Lung (tissue), 12 donors: Measurements from ENCODE around the gene PXN. TPM values are rescaled to one million over a fixed set of nuclear protein-coding genes. Genes with fewer than 3 reads are reported as not detected.

Source experiments
- ATAC-seq: fragments of 200-7000 bp; cut with Tn5 transposase; one replicate; pipeline ENCODE4 v1.9.1; 2020; ENCODE audit warnings: moderate number of reproducible peaks; ENCODE audit not compliant: insufficient read depth, low FRiP score
- DNase-seq, 3 donors: peaks; one replicate each; pipeline ENCODE4 v3.0.0-alpha.2; 2013 to 2017
- H3K27ac ChIP-seq, 2 donors: one replicate each; pipeline ENCODE4 v1.5.1; 2013; ENCODE audit warnings: mild to moderate bottlenecking in 2 of 2, moderate library complexity in 2 of 2, control low read depth in 1 of 2, inconsistent platforms in 1 of 2, low read depth in 1 of 2, low read length in 1 of 2
- H3K27me3 ChIP-seq, 3 donors: one replicate each; pipeline ENCODE4 v1.5.1; 2013; ENCODE audit warnings: low read length in 2 of 3; ENCODE audit not compliant: control insufficient read depth in 3 of 3, insufficient read depth in 3 of 3
- H3K36me3 ChIP-seq, 4 donors: one replicate each; pipeline ENCODE4 v1.5.1; 2013; ENCODE audit warnings: low read length in 4 of 4, mild to moderate bottlenecking in 1 of 4, moderate library complexity in 1 of 4; ENCODE audit not compliant: control insufficient read depth in 4 of 4, insufficient read depth in 4 of 4
- H3K4me1 ChIP-seq, 5 donors: one replicate each; pipeline ENCODE4 v1.5.1; 2013; ENCODE audit warnings: low read length in 5 of 5, mild to moderate bottlenecking in 2 of 5, moderate library complexity in 1 of 5; ENCODE audit not compliant: control insufficient read depth in 5 of 5, insufficient read depth in 5 of 5
- H3K4me3 ChIP-seq: one replicate; pipeline ENCODE4 v1.5.1; 2013; ENCODE audit warnings: mild to moderate bottlenecking, control low read depth, moderate library complexity
- H3K9ac ChIP-seq, 2 donors: one replicate each; pipeline ENCODE4 v1.5.1; 2013; ENCODE audit warnings: low read length in 2 of 2, control low read depth in 1 of 2; ENCODE audit not compliant: insufficient read depth in 1 of 2
- H3K9me3 ChIP-seq, 4 donors: one replicate each; pipeline ENCODE4 v1.5.1; 2013; ENCODE audit warnings: low read length in 3 of 4, mild to moderate bottlenecking in 1 of 4, moderate library complexity in 1 of 4; ENCODE audit not compliant: control insufficient read depth in 4 of 4, insufficient read depth in 3 of 4
- CTCF ChIP-seq: IDR thresholded peaks from 2 replicates; pipeline ENCODE4 v1.5.1; 2012; ENCODE audit warnings: mild to moderate bottlenecking; ENCODE audit errors: control extremely low read depth, extremely low read depth
- WGBS, 2 donors: extraction: QIAGEN DNeasy Blood & Tissue Kit; methylation state at CpG; one replicate each; pipeline ENCODE4 v1.1.7; 2013; 5-methylcytosine and 5-hydroxymethylcytosine counted together
- polyA plus RNA-seq, 2 donors: library from polyadenylated mRNA; stranded (reverse); fragments of 200-250 nt; gene quantifications; one replicate each; pipeline ENCODE4 v1.2.1, GENCODE V29; 2013
- total RNA-seq, 2 donors: library from RNA; depleted of rRNA in 1 of 2; stranded (reverse); fragments of >200 nt in 1 of 2; gene quantifications; one replicate each; pipeline ENCODE4 v1.2.1, GENCODE V29; 2014 to 2021
- donor health status: control.
- donor health status: control.
- donor health status: Bipolar disorder and iron deficiency.
- donor health status: healthy.
- donor health status: DM: yes; HTN: yes; CAD: no.

The PXN gene
- total and polyA plus RNA-seq, 4 donors, result 81.1 to 117 (median 90.6) TPM

- peak overlapping the region; percentile 89 to 92 for H3K27ac ChIP-seq
- ATAC-seq (no peak), DNase-seq (peak; percentile 36 to 46 (median 44))
- no peak overlapping the region for H3K4me3 ChIP-seq
- TF ChIP-seq CTCF, result no peak
- no peaks in the 10 kb centered on the region for H3K27me3 ChIP-seq
- 80 to 82% methylated on average over 18 of the region's 18 CpGs for WGBS, 2 donors
- no peaks in the 10 kb centered on the region for H3K9me3 ChIP-seq
- H3K4me1 ChIP-seq, result peaks cover 22 to 63% (median 55%) of the 10 kb centered on the region in 5 donors
- no peaks in the 10 kb centered on the region for H3K36me3 ChIP-seq
- H3K9ac ChIP-seq, result peak overlapping the region in 1 of 2 donors; percentile 24
Observed at GRCh38 chr12:120235369-120236323, 29.9 kb downstream of the PXN start.

GRCh38 chr12:120234643-120235368 is 30.7 kb downstream of the PXN start:
- Histone ChIP-seq H3K27me3 (no peaks in the 10 kb centered on the region), H3K4me3 (no peak overlapping the region), H3K9ac (peak overlapping the region in 1 of 2 donors; percentile 24), H3K36me3 (no peaks in the 10 kb centered on the region), H3K4me1 (peaks cover 26 to 66% (median 58%) of the 10 kb centered on the region in 5 donors), H3K27ac (peak overlapping the region; percentile 89 to 92), H3K9me3 (no peaks in the 10 kb centered on the region)
- DNase-seq, result peak; percentile 84 to 93 (median 87)
- ATAC-seq, result peak; percentile 65
- 26 to 34% methylated on average over 13 of the region's 13 CpGs for whole genome bisulfite sequencing, 2 donors
- peak; percentile 6 for TF ChIP-seq CTCF

GRCh38 chr12:120231316-120232011 is 34.1 kb downstream of the PXN start:
- peak; percentile 30 for ATAC-seq
- 24 to 25% methylated on average over 2 to 3 of the region's 3 CpGs for WGBS, 2 donors
- Histone ChIP-seq H3K4me1 (peaks cover 37 to 79% (median 60%) of the 10 kb centered on the region in 5 donors), H3K9ac (peak overlapping the region in 1 of 2 donors; percentile 59), H3K4me3 (no peak overlapping the region), H3K27me3 (no peaks in the 10 kb centered on the region), H3K27ac (peak overlapping the region; percentile 89 to 93), H3K36me3 (peaks cover 0 to 4% (median 1%) of the 10 kb centered on the region in 4 donors), H3K9me3 (no peaks in the 10 kb centered on the region)
- peak; percentile 34 to 57 (median 39) for DNase-seq
- TF ChIP-seq CTCF, result no peak
